ENCODE results near the gene CAB39.
A peak's percentile ranks its signal among the peaks of the same experiment; 100 is the strongest.

The CAB39 gene

DNA sequence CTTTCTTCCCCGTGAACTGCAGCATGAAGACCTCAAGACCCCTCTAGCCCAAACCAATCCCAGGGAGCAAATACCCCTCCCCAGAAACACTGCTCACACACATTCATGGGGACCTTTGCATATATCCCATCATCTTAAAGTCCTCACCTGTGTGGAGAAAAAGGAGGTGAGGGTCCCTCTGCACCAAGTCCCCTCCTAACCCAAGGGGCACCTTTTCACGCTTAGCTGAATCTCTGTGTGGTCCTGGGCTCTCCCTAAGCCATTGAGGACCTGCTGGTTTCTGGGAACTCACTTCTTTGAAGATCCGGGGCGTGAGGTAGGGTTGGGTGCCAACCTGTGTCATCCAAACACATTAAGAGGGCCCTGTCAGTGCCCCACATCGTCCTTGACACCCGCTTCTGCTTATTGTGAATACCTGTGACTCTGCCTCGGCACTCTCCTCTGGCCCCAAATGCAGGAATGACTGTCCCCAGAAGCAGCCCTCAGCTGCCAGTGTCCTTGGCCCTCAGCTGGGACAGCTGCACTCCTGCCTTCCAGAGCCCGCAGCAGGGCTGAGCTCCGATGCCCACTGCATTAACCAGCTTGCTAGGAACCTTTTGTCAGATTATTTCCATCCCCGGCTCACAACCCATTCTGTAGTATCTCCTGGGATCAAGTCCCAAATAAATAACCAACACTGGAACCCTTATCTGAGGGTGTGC, 110.8 kb downstream of the CAB39 start:
- DNase-seq = no peak

DNA sequence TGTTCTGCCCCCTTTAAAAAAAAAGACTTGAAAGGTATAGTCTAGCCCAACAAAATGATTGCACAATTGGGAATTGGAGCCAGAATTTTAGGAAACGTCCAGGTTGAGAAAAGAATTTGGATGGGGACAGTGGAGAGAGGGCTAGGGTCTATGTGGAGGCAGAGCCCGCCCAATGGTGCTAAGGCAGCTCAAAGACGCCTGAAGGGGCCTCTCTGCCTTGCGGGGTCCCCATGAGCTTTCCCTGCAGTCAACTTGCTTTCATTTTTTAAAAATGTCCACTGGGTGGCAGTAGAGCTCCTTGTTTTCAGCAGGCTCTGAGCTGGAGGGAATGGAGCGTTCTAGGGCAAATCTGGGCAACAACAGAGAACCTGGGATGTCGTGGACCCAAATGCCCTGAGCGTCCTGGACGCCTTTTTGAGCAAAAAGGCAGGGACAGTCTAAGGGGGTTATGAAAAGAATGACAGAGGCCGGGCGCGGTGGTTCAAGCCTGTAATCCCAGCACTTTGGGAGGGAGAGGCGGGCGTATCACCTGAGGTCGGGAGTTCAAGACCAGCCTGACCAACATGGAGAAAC, 111.8 kb downstream of the CAB39 start:
- peak; percentile 12 for DNase-seq

DNA sequence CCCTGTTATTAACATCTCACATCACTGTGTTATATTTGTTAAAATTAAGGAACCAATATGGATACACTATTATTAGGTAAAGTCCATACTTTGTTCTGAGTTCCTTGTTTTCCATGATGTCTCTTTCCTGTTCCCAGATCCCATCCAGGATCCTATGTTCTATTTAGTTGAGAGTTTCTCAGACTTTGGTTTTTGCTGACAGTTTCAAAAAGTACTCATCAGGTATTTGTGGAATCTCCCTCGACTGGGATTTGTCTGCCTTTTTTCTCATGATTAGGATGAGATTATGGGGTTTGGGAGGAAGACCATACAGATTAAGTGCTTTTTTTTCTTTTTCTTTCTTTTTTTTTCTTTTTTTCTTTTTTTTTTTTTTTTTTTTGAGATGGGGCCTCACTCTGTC, 112.7 kb downstream of the CAB39 start:
- no peak for DNase-seq

- no peak for DNase-seq
Observed at GRCh38 chr2:230827774-230828271, 115.2 kb downstream of the CAB39 start.

DNA sequence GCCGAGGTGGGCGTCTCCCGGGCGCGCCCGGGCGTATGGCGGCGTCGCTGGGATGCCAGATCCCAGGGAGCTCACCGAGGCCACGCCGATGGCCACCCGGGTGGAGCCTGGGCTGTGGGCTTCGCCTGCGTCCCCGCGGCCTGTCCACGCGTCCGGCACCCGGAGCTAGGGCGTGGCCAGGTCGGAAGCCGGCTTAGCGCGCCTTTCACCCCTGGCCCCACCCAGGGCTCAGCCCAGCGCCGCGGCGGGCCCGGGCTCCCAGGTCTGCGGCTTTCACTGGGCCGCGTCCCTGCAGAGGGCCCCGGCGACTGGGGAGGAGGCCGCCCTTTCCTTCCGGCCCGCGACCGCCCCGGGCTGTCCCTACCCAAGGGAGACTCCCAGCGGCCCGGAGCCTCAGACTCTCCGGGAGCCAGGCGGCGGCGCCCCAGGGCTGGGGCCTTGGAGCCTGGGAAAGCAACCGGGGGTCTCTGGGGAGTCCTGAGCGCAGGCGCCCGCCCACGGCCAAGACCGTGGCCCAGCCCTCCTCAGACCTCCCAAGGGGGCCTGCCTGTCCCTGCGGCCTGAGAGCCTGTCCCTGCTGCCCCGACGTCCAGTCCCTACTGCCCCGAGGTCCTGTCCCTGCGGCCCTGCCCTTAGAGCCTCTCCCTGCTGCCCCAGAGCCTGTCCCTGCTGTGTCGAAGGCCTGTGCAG, 115.8 kb downstream of the CAB39 start:
- DNase-seq = no peak

- DNase-seq = no peak
Observed at GRCh38 chr2:230829293-230829692, 116.7 kb downstream of the CAB39 start.

- no peak for DNase-seq
Observed at GRCh38 chr2:230829959-230830358, 117.3 kb downstream of the CAB39 start.

DNA sequence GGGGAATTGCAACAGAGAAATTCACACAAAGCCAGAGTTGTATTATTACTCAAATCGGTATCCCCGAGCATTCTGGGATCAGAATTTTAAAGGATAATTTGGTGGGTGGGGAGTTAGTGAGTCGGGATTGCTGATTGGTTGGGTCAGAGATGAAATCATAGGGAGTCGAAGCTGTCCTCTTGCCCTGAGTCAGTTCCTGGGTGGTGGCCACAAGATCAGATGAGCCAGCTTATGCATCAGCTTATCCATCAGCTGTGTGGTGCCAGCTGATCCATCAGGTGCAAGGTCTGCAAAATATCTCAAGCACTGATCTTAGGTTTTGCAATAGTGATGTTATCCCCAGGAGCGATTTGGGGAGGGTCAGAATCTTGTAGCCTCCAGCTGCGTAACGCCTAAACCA, 117.8 kb downstream of the CAB39 start:
- no peak for DNase-seq

GRCh38 chr2:230840301-230840700, 127.7 kb downstream of the CAB39 start:
- DNase-seq = no peak

GRCh38 chr2:230842473-230842872, 129.8 kb downstream of the CAB39 start:
- no peak for DNase-seq

- DNase-seq = no peak
Observed at GRCh38 chr2:230843132-230843531, 130.5 kb downstream of the CAB39 start.

DNA sequence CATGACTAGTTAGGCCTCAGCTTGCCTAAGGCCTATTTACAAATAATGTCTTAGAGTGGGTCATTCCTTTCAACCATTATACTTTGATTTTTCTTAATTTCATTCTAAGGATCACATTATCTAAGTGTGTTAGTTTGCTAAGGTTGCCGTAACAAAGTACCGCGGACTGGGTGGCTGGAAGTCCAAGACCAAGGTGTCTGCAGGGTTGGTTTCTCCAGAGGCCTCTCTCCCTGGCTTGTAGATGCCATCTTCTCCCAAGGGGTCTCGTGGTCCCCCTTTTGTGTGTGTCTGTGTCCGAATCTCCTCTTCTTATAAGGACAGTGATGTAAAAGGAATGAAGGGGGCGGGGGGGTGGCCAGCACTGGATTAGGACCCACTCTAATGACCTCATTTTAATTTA, 133.7 kb downstream of the CAB39 start:
- DNase-seq = no peak

DNA sequence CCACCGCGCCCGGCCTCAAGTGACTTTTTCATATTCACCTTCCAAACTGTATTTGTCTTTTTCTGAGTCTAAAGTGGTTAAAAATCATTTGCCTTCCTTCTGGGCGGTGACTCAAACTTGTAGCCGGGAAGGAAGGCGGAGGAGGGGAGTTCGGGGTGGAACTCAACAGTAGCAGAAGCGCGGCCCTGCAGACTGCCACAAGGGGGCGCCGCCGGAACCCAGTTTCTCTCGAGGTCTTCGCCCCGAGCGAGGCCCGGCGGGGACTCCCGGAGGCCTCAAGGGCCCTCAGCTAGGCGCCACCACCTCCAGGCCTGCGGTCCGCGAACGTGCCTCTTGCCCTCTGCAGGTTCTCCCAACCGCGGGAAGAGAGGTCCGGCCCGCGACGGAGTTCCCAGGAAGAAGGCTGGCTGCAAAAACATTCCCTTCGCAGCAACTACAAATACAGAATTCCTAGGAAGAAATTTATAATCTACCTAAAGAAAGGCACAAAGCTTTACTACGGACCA, 135.3 kb downstream of the CAB39 start:
- DNase-seq = peak; percentile 69

- DNase-seq = peak; percentile 45
Observed at GRCh38 chr2:230849633-230850357, 137.2 kb downstream of the CAB39 start.

DNA sequence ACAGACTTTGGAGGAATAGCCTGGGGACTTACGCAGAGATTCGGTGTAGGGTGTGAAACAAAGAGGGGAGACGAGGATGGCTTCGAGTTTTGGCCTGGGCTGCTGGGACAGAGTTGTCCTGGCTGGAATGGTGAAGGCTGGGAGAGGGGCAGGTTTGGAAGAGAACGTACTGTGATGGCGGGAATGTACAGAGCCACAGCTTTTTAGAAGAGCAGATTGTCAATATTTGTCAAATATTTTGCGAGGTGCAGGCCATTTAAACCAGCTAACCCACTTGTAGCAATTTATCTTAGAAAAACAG, 137.7 kb downstream of the CAB39 start:
- DNase-seq = no peak

DNA sequence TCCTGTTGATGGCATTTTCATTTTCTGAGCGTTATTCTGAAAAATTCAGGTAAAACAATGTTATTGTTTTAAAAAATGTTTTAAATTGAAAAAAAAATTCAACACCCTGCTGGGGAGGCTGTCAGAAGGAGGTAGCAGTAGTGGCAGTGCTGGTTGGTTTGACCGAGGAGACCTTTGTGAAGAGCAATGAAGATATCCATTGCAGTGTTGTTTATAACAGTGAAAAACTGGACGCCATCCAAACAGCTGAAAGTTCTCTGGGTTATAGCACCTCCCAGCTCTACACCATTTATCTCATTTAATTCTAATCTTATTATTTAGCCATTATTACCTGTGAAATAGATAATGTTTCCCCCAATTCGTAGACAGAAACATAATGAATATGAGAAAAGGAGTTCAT, 139.5 kb downstream of the CAB39 start:
- no peak for DNase-seq

DNA sequence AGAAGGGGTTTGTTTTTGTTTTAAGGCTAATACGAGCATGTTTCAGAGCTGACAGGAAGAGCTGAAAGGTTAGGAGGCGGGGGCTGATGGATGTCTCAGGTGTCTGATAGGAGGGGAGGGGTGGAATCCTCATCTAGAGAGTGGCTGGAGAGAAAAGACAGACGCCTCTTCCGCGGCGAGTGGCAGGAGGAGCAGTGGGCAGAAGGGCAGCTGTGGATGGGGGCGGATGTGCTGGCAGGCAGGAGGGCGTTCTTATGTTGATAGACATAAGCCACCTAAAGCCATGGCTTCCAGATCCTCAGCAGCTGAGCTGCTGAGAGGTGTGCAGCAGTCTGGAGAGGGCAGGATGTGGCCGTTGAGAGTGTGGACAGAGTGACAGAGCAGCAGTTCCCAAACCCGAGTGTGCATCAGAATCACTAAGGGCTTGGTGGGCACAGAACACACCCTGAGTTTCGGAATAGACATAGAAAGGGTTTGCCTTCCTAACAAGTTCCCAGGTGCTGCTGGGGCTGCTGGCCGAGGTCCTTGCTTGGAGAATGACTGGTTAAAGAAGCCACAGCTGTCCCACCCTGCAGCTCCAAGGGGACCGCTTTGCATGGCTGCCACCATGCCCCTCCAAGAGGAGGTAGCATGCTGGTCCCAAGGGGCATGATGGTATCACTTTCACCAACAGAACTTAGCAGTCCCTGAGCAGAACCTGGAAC, 149.1 kb downstream of the CAB39 start:
- DNase-seq = no peak

- no peak for DNase-seq
Observed at GRCh38 chr2:230862292-230862691, 149.7 kb downstream of the CAB39 start.

GRCh38 chr2:230863031-230863430, 150.4 kb downstream of the CAB39 start:
- DNase-seq = no peak

GRCh38 chr2:230863442-230864121, 150.9 kb downstream of the CAB39 start:
- no peak for DNase-seq

- no peak for DNase-seq
Observed at GRCh38 chr2:230864122-230864604, 151.5 kb downstream of the CAB39 start.

Measured in NK-92 treated with Interleukin-12 subunit alpha and Interleukin-12 subunit beta, amount 100 ng/mL, for 24 hours (cell line).